Kidney (tissue), 14 donors: ENCODE data around the gene KANK3. TPM values are rescaled to one million over a fixed set of nuclear protein-coding genes. Genes with fewer than 3 reads are reported as not detected.

ENCODE experiments used
- DNase-seq, 5 donors: peaks; one replicate each; pipeline ENCODE4 v3.0.0-alpha.2; 2013 to 2020
- FAIRE-seq: peaks from 2 replicates; lab custom pipeline; 2012; peaks lifted over from hg19 to GRCh38; lab: Jason Lieb, UNC
- H3K27ac ChIP-seq, 2 donors: one replicate each; pipeline ENCODE4 v1.7.0; 2013; ENCODE audit warnings: low read depth in 2 of 2, low read length in 2 of 2, inconsistent platforms in 1 of 2
- H3K27me3 ChIP-seq: one replicate; pipeline ENCODE4 v1.7.1; 2013; ENCODE audit warnings: low read length, inconsistent platforms; ENCODE audit not compliant: control insufficient read depth, insufficient read depth
- H3K36me3 ChIP-seq, 3 donors: one replicate each; pipeline versions ENCODE4 v1.7.0 to v1.7.1; 2013; ENCODE audit warnings: low read length in 3 of 3, control low read depth in 1 of 3, inconsistent platforms in 1 of 3; ENCODE audit not compliant: insufficient read depth in 3 of 3, control insufficient read depth in 2 of 3
- H3K4me1 ChIP-seq, 3 donors: one replicate each; pipeline versions ENCODE4 v1.7.0 to v1.7.1; 2013; ENCODE audit warnings: low read length in 3 of 3, inconsistent platforms in 1 of 3, low read depth in 1 of 3; ENCODE audit not compliant: control insufficient read depth in 2 of 3, insufficient read depth in 2 of 3
- H3K4me3 ChIP-seq, 3 donors: one replicate each; pipeline versions ENCODE4 v1.7.0 to v1.8.1; 2013; ENCODE audit warnings: low read length in 3 of 3, control low read depth in 1 of 3, inconsistent platforms in 1 of 3
- H3K9ac ChIP-seq, 3 donors: one replicate each; pipeline versions ENCODE4 v1.7.0 to v1.7.1; 2013; ENCODE audit warnings: low read length in 3 of 3, control low read depth in 1 of 3, inconsistent platforms in 1 of 3
- H3K9me3 ChIP-seq, 3 donors: one replicate each; pipeline versions ENCODE4 v1.7.0 to v1.7.1; 2013; ENCODE audit warnings: low read length in 3 of 3, control low read depth in 1 of 3, inconsistent platforms in 1 of 3; ENCODE audit not compliant: control insufficient read depth in 2 of 3, insufficient read depth in 1 of 3
- intact Hi-C: fragments of 100-400 bp; cut with DNase I; formaldehyde crosslinking; loops from one replicate; pipeline ENCODE4 v1.11.1; 2022
- polyA plus RNA-seq: library from polyadenylated mRNA; stranded (reverse); fragments of 350-450 nt; fragmentation: Illumina TruSeq; extraction: RNeasy Lipid Tissue Mini Kit (QIAGEN cat#74804); gene quantifications from one replicate; pipeline ENCODE4 v1.2.3, GENCODE V29; 2014; ENCODE audit warnings: low read depth, low replicate concordance; ENCODE audit not compliant: insufficient read depth
- total RNA-seq: library from RNA; stranded (reverse); fragmentation: NEBNext Ultra II Directional; extraction: Animal tissue kit (Norgen Biotek cat#: 25700); gene quantifications from one replicate; pipeline ENCODE4 v1.2.1, GENCODE V29; 2021
- TF ChIP-seq, protein P1 (sequence below): IDR thresholded peaks from 3 replicates; pipeline ENCODE4 v1.5.1; 2012; ENCODE audit warnings: mild to moderate bottlenecking, moderate library complexity, borderline replicate concordance; ENCODE audit not compliant: insufficient read depth; ENCODE audit errors: extremely low read depth
- donor health status: control.
- donor health status: control.
- donor health status: control.
- donor health status: control.
- donor health status: control.
- donor health status: DM: yes; HTN: yes; CAD: no.
- donor health status: Normal renal cell carcinoma (clear cell type).

The KANK3 gene
- total and polyA plus RNA-seq, 2 donors from 2014 or later, result 15.0 to 26.6 TPM

DNA sequence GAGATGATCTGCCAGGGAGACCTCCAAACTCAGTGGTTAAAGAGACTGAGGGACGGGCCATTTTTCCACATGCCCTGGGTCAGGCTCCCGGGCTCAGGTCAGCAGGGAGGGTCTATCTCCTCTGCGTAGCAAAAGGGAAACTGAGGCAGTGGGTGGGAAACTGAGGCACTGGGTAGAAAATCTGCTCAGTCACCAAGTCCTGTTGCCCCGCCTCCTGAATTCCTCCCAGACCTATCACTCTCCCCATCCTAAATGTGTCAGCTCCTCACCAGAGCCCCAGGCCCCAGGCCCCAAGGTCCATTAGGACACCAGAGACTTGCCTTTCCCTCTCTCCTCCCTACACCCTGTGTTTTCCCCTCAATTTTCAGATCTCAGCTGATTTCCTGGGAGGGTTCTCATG is 37.3 kb downstream of the KANK3 start:
- Histone ChIP-seq H3K9ac (no peak overlapping the region), H3K27ac (no peak overlapping the region), H3K27me3 (no peaks in the 10 kb centered on the region), H3K9me3 (no peaks in the 10 kb centered on the region), H3K4me1 (peaks cover 0 to 18% (median 0%) of the 10 kb centered on the region in 3 donors), H3K36me3 (peaks cover 0 to 3% (median 0%) of the 10 kb centered on the region in 3 donors), H3K4me3 (no peak overlapping the region)
- TF ChIP-seq, protein P1, sequence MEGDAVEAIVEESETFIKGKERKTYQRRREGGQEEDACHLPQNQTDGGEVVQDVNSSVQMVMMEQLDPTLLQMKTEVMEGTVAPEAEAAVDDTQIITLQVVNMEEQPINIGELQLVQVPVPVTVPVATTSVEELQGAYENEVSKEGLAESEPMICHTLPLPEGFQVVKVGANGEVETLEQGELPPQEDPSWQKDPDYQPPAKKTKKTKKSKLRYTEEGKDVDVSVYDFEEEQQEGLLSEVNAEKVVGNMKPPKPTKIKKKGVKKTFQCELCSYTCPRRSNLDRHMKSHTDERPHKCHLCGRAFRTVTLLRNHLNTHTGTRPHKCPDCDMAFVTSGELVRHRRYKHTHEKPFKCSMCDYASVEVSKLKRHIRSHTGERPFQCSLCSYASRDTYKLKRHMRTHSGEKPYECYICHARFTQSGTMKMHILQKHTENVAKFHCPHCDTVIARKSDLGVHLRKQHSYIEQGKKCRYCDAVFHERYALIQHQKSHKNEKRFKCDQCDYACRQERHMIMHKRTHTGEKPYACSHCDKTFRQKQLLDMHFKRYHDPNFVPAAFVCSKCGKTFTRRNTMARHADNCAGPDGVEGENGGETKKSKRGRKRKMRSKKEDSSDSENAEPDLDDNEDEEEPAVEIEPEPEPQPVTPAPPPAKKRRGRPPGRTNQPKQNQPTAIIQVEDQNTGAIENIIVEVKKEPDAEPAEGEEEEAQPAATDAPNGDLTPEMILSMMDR, result no peak
- intact Hi-C loops, result no loop called here
- FAIRE-seq, result no peak
- DNase-seq, result peak in 1 of 5 donors; percentile 35

DNA sequence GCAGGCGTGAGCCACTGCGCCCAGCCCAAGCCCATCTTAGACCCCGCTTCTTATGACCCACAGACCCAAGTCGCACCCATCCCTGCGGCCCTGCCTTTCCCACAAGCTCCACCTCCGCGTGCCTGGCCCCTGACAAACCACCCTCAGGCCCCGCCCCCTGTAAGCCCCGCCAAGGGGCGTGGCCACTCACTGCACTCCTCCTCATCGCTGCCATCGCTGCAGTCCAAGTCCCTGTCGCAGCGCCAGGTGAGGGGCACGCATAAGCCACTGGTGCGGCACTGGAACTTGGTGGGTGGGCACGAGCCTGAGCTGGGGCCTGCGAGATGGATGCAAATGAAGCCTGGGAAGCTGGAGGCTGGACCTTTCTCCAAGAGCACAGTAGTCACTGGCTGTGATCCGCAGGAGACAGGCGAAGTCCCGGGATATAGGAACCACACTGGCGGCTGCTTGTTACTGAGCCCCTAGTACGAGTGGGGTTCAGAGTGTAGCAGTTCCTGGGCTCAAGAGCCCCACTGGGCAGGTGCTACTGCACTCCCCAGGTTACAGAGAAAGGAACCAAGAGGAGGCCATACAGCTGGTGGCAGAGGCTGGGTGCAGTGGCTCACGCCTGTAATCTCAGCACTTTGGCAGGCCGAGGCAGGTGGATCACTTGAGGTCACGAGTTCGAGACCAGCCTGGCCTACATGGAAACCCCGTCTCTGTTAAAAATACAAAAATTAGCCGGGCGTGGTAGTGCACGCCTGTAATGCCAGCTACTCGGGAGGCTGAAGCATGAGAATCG is 38.0 kb downstream of the KANK3 start:
- no peak overlapping the region for H3K4me3 ChIP-seq
- no peak overlapping the region for H3K9ac ChIP-seq
- TF ChIP-seq, protein P1, result no peak
- H3K4me1 ChIP-seq, result peaks cover 0 to 18% (median 0%) of the 10 kb centered on the region in 3 donors
- peaks cover 0 to 3% (median 0%) of the 10 kb centered on the region in 3 donors for H3K36me3 ChIP-seq
- no peaks in the 10 kb centered on the region for H3K27me3 ChIP-seq
- DNase-seq (peak in 2 of 5 donors; percentile 65 to 71), FAIRE-seq (no peak)
- no peak overlapping the region for H3K27ac ChIP-seq
- intact Hi-C loops, result no loop called here
- H3K9me3 ChIP-seq, result no peaks in the 10 kb centered on the region

DNA sequence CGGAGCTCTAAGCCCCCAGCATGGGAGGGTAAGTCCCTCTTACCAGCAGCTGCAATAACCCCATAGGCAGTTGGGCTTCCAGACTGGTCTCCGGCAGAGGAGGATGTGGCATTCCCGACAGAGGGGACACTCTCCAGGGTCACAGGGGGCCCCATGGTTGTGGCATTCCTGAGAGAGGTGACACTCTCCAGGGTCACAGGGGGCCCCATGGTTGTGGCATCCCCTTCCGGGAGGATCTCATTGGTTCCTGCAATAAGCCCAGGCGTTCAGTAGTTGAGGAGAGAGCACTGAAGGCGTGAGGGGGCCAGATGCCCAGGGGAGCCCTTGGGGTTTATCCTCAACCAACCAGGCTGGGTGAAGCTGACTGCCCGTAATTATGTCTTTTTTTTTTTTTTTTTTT is 40.3 kb downstream of the KANK3 start:
- H3K4me1 ChIP-seq, result peaks cover 0 to 6% (median 0%) of the 10 kb centered on the region in 3 donors
- no peak overlapping the region for H3K9ac ChIP-seq
- H3K9me3 ChIP-seq, result no peaks in the 10 kb centered on the region
- H3K36me3 ChIP-seq, result no peaks in the 10 kb centered on the region
- H3K4me3 ChIP-seq, result no peak overlapping the region
- DNase-seq, result no peak
- H3K27ac ChIP-seq, result no peak overlapping the region
- no peak for FAIRE-seq
- TF ChIP-seq, protein P1, result no peak
- no peaks in the 10 kb centered on the region for H3K27me3 ChIP-seq
- intact Hi-C loops, result no loop called here
